GM12878 (cell line): Measurements from ENCODE around the gene PFN3. TPM values are rescaled to one million over a fixed set of nuclear protein-coding genes. Genes with fewer than 3 reads are reported as not detected.

Experiments
- ATAC-seq: fragments of 200-7000 bp; cut with Tn5 transposase; 3 replicates; pipeline ENCODE4 v1.9.1; 2020; ENCODE audit warnings: mild to moderate bottlenecking, moderate library complexity
- BruUV-seq: library from RNA; stranded (reverse); fragments of 400-500 nt; replicated peaks from 2 replicates; lab custom pipeline; 2021; lab: Mats Ljungman, UMichigan
- CTCF ChIA-PET: fragments of 300-600 bp; sonication (Branson Sonifier 250); formaldehyde crosslinking; extraction: SDS; loops from one replicate; lab custom pipeline; 2021; ENCODE audit warnings: inconsistent platforms; lab: Yijun Ruan, JAX
- POLR2A ChIA-PET: fragments of 350-600 bp; formaldehyde crosslinking; extraction: SDS; loops from one replicate; lab custom pipeline; 2021; ENCODE audit warnings: inconsistent platforms; lab: Charles Lee
- RAD21 ChIA-PET: fragments of 300-600 bp; sonication (Branson Sonifier 250); formaldehyde crosslinking; loops from one replicate; lab custom pipeline; 2023; ENCODE audit warnings: antibody characterized with exemption; ENCODE audit not compliant: unreplicated experiment; lab: Charles Lee
- SMC1A ChIA-PET: fragments of 300-600 bp; sonication (Branson Sonifier 250); formaldehyde crosslinking; loops from one replicate; lab custom pipeline; 2023; ENCODE audit not compliant: unreplicated experiment, uncharacterized antibody; lab: Charles Lee
- DNase-seq: peaks from one replicate; pipeline ENCODE4 v3.0.0-alpha.2; 2011; ENCODE audit warnings: low read depth, low spot score
- FAIRE-seq: peaks from 3 replicates; lab custom pipeline; 2011; peaks lifted over from hg19 to GRCh38; lab: Jason Lieb, UNC
- H2AFZ ChIP-seq: 2 replicates; pipeline ENCODE4 v1.6.0; 2011; ENCODE audit warnings: low read depth, low read length, control low read depth; ENCODE audit not compliant: control insufficient read depth
- H3K27ac ChIP-seq: 2 replicates; pipeline ENCODE4 v1.5.1; 2011; ENCODE audit warnings: control low read depth; ENCODE audit not compliant: control insufficient read depth, insufficient read depth
- H3K27me3 ChIP-seq, 2 experiments: replicated peaks in 1 of 2; 2 replicates each; pipeline versions ENCODE4 v1.6.0 to v1.6.1; 2011; ENCODE audit warnings: low read length in 1 of 2; ENCODE audit not compliant: control insufficient read depth in 2 of 2, insufficient read depth in 2 of 2
- H3K36me3 ChIP-seq, 2 experiments: 2 replicates each; pipeline ENCODE4 v1.5.1; 2011; ENCODE audit warnings: low read length in 1 of 2; ENCODE audit not compliant: control insufficient read depth in 2 of 2, insufficient read depth in 2 of 2
- H3K4me1 ChIP-seq: 2 replicates; pipeline ENCODE4 v1.6.1; 2011; ENCODE audit warnings: mild to moderate bottlenecking, low read length, moderate library complexity, mixed read lengths; ENCODE audit not compliant: control insufficient read depth, insufficient read depth
- H3K4me2 ChIP-seq: 2 replicates; pipeline ENCODE4 v1.6.0; 2011; ENCODE audit warnings: control low read depth; ENCODE audit not compliant: control insufficient read depth, insufficient read depth
- H3K4me3 ChIP-seq: fragments of 200-600 bp; sonication (generic); 2 replicates; pipeline ENCODE4 v1.5.1; 2016
- H3K79me2 ChIP-seq: 2 replicates; pipeline ENCODE4 v1.6.0; 2011; ENCODE audit warnings: low read length; ENCODE audit not compliant: control insufficient read depth, insufficient read depth
- H3K9ac ChIP-seq: 2 replicates; pipeline ENCODE4 v1.8.0; 2011; ENCODE audit warnings: low read length, control low read depth, mixed read lengths; ENCODE audit not compliant: control insufficient read depth, insufficient read depth
- H3K9me3 ChIP-seq: replicated peaks from 3 replicates; pipeline ENCODE4 v1.5.1; 2011; ENCODE audit warnings: mild to moderate bottlenecking, low read length; ENCODE audit not compliant: control insufficient read depth, insufficient read depth
- H4K20me1 ChIP-seq: 2 replicates; pipeline ENCODE4 v1.6.0; 2011; ENCODE audit not compliant: control insufficient read depth, insufficient read depth
- GATAD2B ChIP-seq: fragments of 450-650 bp; conservative IDR thresholded peaks from 2 replicates; pipeline ENCODE4 v1.6.1; 2017; ENCODE audit warnings: low read depth, mild to moderate bottlenecking, moderate library complexity
- HDAC6 ChIP-seq: fragments of 200-600 bp; sonication (generic); IDR thresholded peaks from one replicate; pipeline ENCODE4 v1.8.0; 2017; ENCODE audit warnings: antibody characterized with exemption; ENCODE audit not compliant: unreplicated experiment
- KLF5 ChIP-seq: fragments of 450-650 bp; IDR thresholded peaks from 2 replicates; pipeline ENCODE4 v1.6.1; 2014; ENCODE audit warnings: mild to moderate bottlenecking; ENCODE audit not compliant: partially characterized antibody
- MTA2 ChIP-seq: fragments of 450-650 bp; IDR thresholded peaks from 2 replicates; pipeline ENCODE4 v1.6.1; 2016; ENCODE audit warnings: low read depth, mild to moderate bottlenecking, moderate library complexity
- NRF1 ChIP-seq: conservative IDR thresholded peaks from 2 replicates; pipeline ENCODE4 v1.6.1; 2011; ENCODE audit warnings: mild to moderate bottlenecking, low read depth, low read length, improper control_type of control experiment
- SREBF1 ChIP-seq: IDR thresholded peaks from 2 replicates; pipeline ENCODE4 v1.6.1; 2012; ENCODE audit warnings: mild to moderate bottlenecking, low read length
- ZBED1 ChIP-seq: IDR thresholded peaks from 2 replicates; pipeline ENCODE4 v1.6.1; 2016; ENCODE audit warnings: borderline replicate concordance
- ZNF207 ChIP-seq: fragments of 450-650 bp; IDR thresholded peaks from 2 replicates; pipeline ENCODE4 v1.6.1; 2014; ENCODE audit warnings: antibody characterized with exemption, mild to moderate bottlenecking, borderline replicate concordance
- ZNF217 ChIP-seq: fragments of 450-650 bp; IDR thresholded peaks from 2 replicates; pipeline ENCODE4 v1.6.1; 2017; ENCODE audit warnings: antibody characterized with exemption, mild to moderate bottlenecking
- WGBS: methylation state at CpG from one replicate; pipeline ENCODE4 v1.1.6; 2016; ENCODE audit warnings: low lambda C conversion rate; ENCODE audit not compliant: insufficient replicate concordance, insufficient coverage; ENCODE audit errors: missing lambda C conversion rate; 5-methylcytosine and 5-hydroxymethylcytosine counted together
- in situ Hi-C: fragments of 300-500 bp; cut with MboI; formaldehyde crosslinking; loops from 9 replicates; pipeline ENCODE4 v1.14.3; 2018; ENCODE audit warnings: mixed read lengths
- intact Hi-C: fragments of 100-400 bp; cut with micrococcal nuclease; formaldehyde crosslinking; loops from one replicate; pipeline ENCODE4 v1.14.2; 2022; ENCODE audit not compliant: unreplicated experiment
- polyA plus RNA-seq, 11 experiments: library from polyadenylated mRNA; depleted of rRNA in 4 of 11; unstranded in 6 of 11; stranded (reverse) in 5 of 11; fragments of >200 nt; fragmentation: Nextera tagmentation in 4 of 11; fragmentation: Illumina TruSeq in 1 of 11; extraction: Ambion mirVana in 4 of 11; extraction: Trizol in 1 of 11; gene quantifications; 1 replicate in 1 of 11; 2 replicates in 10 of 11; pipeline versions ENCODE4 v1.2.1 to v1.2.3, GENCODE V29; 2011 to 2016; ENCODE audit warnings: inconsistent platforms in 2 of 11, missing spikeins in 2 of 11, low read depth in 1 of 11
- total RNA-seq, 4 experiments: library from RNA; depleted of rRNA in 3 of 4; stranded (reverse); fragments of >200 nt in 3 of 4; fragmentation: Illumina TruSeq in 1 of 4; extraction: Trizol in 1 of 4; gene quantifications; 2 replicates each; pipeline versions ENCODE4 v1.2.1 to v1.2.3, GENCODE V29; 2013 to 2021
- TF ChIP-seq, protein P1 (sequence below): IDR thresholded peaks from 2 replicates; pipeline ENCODE4 v1.6.1; 2011; ENCODE audit warnings: borderline replicate concordance, low read depth, mild to moderate bottlenecking, moderate library complexity, low read length; ENCODE audit not compliant: insufficient read depth, poor library complexity, severe bottlenecking
- TF ChIP-seq, protein P2 (sequence below): fragments of 150-350 bp; IDR thresholded peaks from 2 replicates; pipeline ENCODE4 v1.6.1; 2014; ENCODE audit warnings: mild to moderate bottlenecking, low read depth, low read length
- TF ChIP-seq, protein P3 (sequence below): fragments of 450-650 bp; IDR thresholded peaks from 2 replicates; pipeline ENCODE4 v1.6.1; 2018; ENCODE audit warnings: mild to moderate bottlenecking, low read depth, moderate library complexity; ENCODE audit not compliant: partially characterized antibody
- TF ChIP-seq, protein P4 (sequence below), 3 experiments: IDR thresholded peaks in 2 of 3; conservative IDR thresholded peaks in 1 of 3; 2 replicates each; pipeline ENCODE4 v1.5.1; 2011; ENCODE audit warnings: low read depth in 3 of 3, low read length in 3 of 3, mild to moderate bottlenecking in 3 of 3, control low read depth in 2 of 3, moderate library complexity in 2 of 3, inconsistent platforms in 1 of 3, mixed read lengths in 1 of 3; ENCODE audit not compliant: control insufficient read depth in 2 of 3, insufficient read depth in 1 of 3; ENCODE audit errors: extremely low read depth in 1 of 3

The PFN3 gene
- total and polyA plus RNA-seq, 10 of the 15 experiments (the other 5 are each of a cell fraction or from before 2014, with no cell fraction given) = not detected

DNA sequence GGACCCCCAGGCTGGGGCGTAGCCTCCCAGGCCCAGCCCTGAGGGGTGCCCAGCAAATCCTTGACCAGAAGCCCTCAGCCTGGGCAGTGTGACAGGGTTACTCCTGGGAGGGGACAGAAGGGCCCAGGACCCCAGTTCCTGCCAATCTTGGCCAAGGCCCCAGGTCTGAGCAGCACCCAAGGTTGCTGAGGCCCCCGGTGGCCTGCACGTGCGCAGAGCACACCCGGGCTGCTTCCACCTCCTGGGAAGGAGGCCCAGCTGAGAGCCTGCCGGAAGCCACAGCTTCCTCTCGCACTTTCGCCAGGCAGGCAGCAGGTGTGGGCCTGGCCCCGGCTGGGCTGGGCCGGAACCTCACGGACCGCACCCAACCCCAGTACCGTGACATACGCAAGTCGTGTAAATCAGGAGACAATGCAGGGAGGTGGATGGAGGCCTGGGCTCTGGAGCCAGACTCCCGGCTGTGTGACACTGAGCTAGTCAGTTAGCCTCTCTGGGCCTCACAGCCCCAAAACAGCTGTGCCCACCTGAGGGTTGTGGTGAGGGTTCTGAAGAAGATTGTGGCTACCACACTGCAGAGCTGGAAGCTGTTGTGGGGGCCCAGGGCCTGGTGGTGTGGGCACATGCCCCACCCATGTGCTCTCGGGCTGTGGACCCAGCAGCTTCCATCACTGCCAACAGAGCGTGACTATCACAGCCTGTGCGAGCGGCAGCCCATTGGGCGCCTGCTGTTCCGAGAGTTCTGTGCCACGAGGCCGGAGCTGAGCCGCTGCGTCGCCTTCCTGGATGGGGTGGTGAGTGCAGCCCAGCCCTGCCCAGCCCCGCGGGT lies 31.1 kb upstream of the PFN3 start:
- Histone ChIP-seq H3K4me2 (peak overlapping the region; percentile 65), H3K27me3 (no peaks in the 10 kb centered on the region), H2AFZ (no peak overlapping the region), H3K9ac (peak overlapping the region; percentile 93), H3K9me3 (no peaks in the 10 kb centered on the region), H3K79me2 (peaks cover 58% of the 10 kb centered on the region), H3K4me3 (peak overlapping the region; percentile 83; the same call in 1 of the 2 replicates), H3K4me1 (peaks cover 49% of the 10 kb centered on the region), H3K27ac (peak overlapping the region; percentile 94), H3K36me3 (peaks cover 32 to 40% of the 10 kb centered on the region in 2 experiments), H4K20me1 (no peaks in the 10 kb centered on the region)
- intact Hi-C loops (loop anchor here (2.0 kb wide), 1 partner anchor 17 kb away; no protein-coding TSS in a partner anchor), in situ Hi-C loops (no loop called here)
- SMC1A ChIA-PET = interaction anchor here (0.6 to 7.2 kb wide), 11 partner anchors 10 to 632 kb away, joined by 3 to 73 read pairs (median 7); partner anchors contain the start of gene PRR7
- peak; percentile 59 for ATAC-seq
- WGBS = 1% methylated on average over 29 of the region's 29 CpGs
- no TSS peak for BruUV-seq
- RAD21 ChIA-PET = interaction anchor here (0.6 to 11.0 kb wide), 14 partner anchors 9 to 122 kb away, joined by 3 to 288 read pairs (median 4); partner anchors contain the start of gene PRR7
- DNase-seq = peak; percentile 77
- peak; percentile 97 for FAIRE-seq
- CTCF ChIA-PET = interaction anchor here (0.6 to 13.2 kb wide), 10 partner anchors 15 to 119 kb away, joined by 3 to 188 read pairs (median 4); partner anchors contain the start of genes PFN3 and PRR7
- POLR2A ChIA-PET = interaction anchor here (0.9 to 13.4 kb wide), 8 partner anchors 9 to 168 kb away, joined by 3 to 358 read pairs (median 6); partner anchors contain the start of genes F12, PFN3 and PRR7
- TF ChIP-seq HDAC6 = no peak
- TF ChIP-seq ZNF217 = peak; percentile 45; the same call in 1 of the 2 replicates
- no peak for TF ChIP-seq KLF5
- TF ChIP-seq ZNF207 = peak; percentile 69; the same call in 1 of the 2 replicates
- TF ChIP-seq ZBED1 = peak; percentile 98
- TF ChIP-seq, protein P1, sequence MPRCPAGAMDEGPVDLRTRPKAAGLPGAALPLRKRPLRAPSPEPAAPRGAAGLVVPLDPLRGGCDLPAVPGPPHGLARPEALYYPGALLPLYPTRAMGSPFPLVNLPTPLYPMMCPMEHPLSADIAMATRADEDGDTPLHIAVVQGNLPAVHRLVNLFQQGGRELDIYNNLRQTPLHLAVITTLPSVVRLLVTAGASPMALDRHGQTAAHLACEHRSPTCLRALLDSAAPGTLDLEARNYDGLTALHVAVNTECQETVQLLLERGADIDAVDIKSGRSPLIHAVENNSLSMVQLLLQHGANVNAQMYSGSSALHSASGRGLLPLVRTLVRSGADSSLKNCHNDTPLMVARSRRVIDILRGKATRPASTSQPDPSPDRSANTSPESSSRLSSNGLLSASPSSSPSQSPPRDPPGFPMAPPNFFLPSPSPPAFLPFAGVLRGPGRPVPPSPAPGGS = peak; percentile 5
- TF ChIP-seq, protein P2, sequence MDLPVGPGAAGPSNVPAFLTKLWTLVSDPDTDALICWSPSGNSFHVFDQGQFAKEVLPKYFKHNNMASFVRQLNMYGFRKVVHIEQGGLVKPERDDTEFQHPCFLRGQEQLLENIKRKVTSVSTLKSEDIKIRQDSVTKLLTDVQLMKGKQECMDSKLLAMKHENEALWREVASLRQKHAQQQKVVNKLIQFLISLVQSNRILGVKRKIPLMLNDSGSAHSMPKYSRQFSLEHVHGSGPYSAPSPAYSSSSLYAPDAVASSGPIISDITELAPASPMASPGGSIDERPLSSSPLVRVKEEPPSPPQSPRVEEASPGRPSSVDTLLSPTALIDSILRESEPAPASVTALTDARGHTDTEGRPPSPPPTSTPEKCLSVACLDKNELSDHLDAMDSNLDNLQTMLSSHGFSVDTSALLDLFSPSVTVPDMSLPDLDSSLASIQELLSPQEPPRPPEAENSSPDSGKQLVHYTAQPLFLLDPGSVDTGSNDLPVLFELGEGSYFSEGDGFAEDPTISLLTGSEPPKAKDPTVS = no peak
- TF ChIP-seq SREBF1 = no peak
- TF ChIP-seq NRF1 = peak; percentile 43
- TF ChIP-seq, protein P3, sequence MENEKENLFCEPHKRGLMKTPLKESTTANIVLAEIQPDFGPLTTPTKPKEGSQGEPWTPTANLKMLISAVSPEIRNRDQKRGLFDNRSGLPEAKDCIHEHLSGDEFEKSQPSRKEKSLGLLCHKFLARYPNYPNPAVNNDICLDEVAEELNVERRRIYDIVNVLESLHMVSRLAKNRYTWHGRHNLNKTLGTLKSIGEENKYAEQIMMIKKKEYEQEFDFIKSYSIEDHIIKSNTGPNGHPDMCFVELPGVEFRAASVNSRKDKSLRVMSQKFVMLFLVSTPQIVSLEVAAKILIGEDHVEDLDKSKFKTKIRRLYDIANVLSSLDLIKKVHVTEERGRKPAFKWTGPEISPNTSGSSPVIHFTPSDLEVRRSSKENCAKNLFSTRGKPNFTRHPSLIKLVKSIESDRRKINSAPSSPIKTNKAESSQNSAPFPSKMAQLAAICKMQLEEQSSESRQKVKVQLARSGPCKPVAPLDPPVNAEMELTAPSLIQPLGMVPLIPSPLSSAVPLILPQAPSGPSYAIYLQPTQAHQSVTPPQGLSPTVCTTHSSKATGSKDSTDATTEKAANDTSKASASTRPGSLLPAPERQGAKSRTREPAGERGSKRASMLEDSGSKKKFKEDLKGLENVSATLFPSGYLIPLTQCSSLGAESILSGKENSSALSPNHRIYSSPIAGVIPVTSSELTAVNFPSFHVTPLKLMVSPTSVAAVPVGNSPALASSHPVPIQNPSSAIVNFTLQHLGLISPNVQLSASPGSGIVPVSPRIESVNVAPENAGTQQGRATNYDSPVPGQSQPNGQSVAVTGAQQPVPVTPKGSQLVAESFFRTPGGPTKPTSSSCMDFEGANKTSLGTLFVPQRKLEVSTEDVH = no peak
- 0 out of 2 replicates have a peak, but pooled peaks have one; percentile 90 for TF ChIP-seq GATAD2B
- TF ChIP-seq, protein P4, sequence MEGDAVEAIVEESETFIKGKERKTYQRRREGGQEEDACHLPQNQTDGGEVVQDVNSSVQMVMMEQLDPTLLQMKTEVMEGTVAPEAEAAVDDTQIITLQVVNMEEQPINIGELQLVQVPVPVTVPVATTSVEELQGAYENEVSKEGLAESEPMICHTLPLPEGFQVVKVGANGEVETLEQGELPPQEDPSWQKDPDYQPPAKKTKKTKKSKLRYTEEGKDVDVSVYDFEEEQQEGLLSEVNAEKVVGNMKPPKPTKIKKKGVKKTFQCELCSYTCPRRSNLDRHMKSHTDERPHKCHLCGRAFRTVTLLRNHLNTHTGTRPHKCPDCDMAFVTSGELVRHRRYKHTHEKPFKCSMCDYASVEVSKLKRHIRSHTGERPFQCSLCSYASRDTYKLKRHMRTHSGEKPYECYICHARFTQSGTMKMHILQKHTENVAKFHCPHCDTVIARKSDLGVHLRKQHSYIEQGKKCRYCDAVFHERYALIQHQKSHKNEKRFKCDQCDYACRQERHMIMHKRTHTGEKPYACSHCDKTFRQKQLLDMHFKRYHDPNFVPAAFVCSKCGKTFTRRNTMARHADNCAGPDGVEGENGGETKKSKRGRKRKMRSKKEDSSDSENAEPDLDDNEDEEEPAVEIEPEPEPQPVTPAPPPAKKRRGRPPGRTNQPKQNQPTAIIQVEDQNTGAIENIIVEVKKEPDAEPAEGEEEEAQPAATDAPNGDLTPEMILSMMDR (IDR thresholded peaks at IDR 0.05 in 2 of 3, conservative IDR thresholded peaks at IDR 0.05 in 1 of 3; ENCODE audit: control insufficient read depth in 2 of 3, extremely low read depth in 1 of 3, insufficient read depth in 1 of 3, low read depth in 3 of 3, low read length in 3 of 3) = no peak
- peak; percentile 46; the same call in 1 of the 2 replicates for TF ChIP-seq MTA2
